Jurkat, Clone E6-1 (cell line): ENCODE data around the gene CLIC4.
"Not testable (repeated sequence)": the region's sequence is repeated elsewhere in the genome, so short reads cannot be mapped to it uniquely, and the experiment has no call there.

Experiments
- DNase-seq: peaks from one replicate; pipeline ENCODE4 v3.0.0-alpha.2; 2011; ENCODE audit warnings: low read depth, low spot score
- H3K4me3 ChIP-seq: 2 replicates; pipeline ENCODE4 v1.5.1; 2011; ENCODE audit warnings: mild to moderate bottlenecking, low read length, control low read depth, moderate library complexity

Gene CLIC4

DNA sequence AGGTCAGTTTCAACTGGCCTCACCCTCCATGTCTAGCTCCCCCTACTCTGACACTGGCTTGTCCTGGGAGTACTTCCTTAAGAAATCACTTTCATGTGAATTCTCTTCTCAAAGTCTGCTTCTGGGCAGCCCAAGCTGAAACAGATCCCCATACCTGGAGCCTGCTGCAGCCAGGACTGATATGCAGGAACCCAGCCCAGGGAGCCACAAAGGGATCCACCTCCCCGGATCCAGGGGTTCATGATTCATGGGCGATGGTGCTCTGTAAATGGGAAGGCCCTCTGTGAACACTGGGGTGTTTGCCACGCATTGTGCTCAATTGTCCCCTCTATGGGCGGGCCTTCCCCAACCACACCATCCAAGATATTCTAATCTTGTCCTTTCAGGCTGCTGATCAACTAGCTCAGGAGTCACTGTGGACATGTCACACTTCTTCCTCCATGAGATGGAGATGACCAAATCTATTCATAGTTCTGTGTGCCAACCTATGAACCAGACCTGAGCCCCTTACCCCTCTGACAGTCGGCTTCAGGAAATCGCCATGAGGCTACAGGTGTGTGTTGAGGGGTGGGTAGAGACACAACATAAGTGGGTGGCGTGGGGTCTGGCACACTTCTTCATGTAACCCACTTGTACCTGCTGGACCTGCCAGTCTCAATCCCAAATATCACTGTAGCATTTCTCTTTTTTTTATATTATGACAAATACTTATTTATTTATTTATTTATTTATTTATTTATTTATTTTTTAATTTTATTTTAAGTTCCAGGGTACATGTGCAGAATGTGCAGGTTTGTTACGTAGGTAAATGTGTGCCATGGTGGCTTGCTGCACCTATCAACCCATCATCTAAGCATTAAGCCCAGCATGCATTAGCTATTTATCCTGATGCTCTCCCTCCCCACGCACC is 143.1 kb downstream of the CLIC4 start:
- DNase-seq: no peak
- H3K4me3 ChIP-seq: no peak overlapping the region

DNA sequence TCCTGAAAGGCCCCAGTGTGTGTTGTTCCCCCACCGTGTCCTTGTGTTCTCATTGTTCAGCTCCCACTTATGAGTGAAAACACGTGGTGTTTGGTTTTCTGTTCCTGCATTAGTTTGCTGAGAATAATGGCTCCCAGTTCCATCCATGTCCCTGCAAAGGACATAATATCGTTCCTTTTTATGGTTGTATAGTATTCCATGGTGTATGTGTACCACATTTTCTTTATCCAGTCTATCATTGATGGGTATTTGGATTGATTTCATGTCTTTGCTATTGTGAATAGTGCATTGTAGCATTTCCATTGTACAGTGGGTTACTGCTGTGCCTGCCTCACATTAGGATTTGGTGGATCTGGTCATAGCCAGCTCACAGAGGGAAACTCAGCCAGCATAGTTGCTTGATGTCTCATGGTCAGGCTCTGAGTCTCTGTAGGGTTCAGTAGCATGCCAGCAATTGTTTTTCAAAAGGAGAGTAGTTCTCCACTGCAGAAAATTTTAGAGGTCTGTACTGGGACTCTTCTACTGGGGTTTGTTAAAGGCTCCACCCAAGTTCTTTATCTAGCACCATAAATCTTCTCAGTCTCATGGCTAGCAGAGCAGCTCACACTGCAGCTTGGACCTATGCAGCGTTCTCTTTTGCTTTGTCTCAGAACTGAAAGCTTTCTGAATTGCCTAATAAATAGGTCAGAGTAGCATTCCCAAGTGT is 143.9 kb downstream of the CLIC4 start:
- DNase-seq: no peak
- no peak overlapping the region for H3K4me3 ChIP-seq

DNA sequence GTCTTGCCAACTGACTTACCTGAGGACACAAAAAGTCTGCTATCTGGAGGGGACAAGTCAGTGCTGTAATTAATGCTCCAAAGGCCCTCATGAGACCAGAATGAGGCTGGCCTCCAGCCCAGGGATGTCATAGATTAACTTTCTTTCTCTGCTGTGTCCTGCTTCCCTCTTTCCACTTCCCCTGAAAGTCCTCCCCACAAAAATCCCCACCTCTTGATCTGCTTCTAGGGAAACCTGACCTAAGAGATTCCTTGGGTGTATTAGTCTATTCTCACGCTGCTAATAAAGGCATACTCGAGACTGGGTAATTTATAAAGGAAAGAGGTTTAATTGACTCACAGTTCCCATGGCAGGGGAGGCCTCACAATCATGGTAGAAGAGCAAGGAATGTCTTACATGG is 145.6 kb downstream of the CLIC4 start:
- no peak for DNase-seq
- H3K4me3 ChIP-seq: no peak overlapping the region

DNA sequence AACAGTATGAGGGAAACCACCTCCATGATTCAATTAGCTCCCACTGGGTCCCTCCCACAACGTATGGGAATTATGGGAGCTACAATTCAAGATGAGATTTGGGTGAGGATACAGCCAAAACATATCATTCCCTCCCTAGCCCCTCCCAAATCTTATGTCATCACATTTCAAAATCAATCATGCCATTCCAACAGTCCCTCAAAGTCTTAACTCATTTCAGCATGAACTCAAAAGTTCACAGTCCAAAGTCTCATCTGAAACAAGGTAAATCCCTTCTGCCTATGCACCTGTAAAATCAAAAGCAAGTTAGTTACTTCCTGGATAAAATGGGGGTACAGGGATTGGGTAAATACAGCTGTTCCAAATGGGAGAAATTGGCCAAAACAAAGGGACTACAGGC is 146.1 kb downstream of the CLIC4 start:
- not testable (repeated sequence) for DNase-seq, H3K4me3 ChIP-seq

- no peak for DNase-seq
- no peak overlapping the region for H3K4me3 ChIP-seq
These were observed 147.2 kb downstream of the CLIC4 start for GRCh38 chr1:24892188-24893153.

GRCh38 chr1:24893431-24893830 is 148.2 kb downstream of the CLIC4 start:
- H3K4me3 ChIP-seq: no peak overlapping the region
- no peak for DNase-seq
